GM10266 (cell line): ENCODE data around the gene SLC47A2.
"Not testable (repeated sequence)": the region's sequence is repeated elsewhere in the genome, so short reads cannot be mapped to it uniquely, and the experiment has no call there.

Experiments
- DNase-seq: peaks from one replicate; pipeline ENCODE4 v3.0.0; 2012; ENCODE audit errors: extremely low spot score
- TF ChIP-seq, protein P1 (sequence below): IDR thresholded peaks from 2 replicates; pipeline ENCODE4 v1.5.1; 2012; ENCODE audit warnings: mild to moderate bottlenecking, low read depth; ENCODE audit not compliant: control insufficient read depth, insufficient read depth; ENCODE audit errors: missing control alignments

The SLC47A2 gene

DNA sequence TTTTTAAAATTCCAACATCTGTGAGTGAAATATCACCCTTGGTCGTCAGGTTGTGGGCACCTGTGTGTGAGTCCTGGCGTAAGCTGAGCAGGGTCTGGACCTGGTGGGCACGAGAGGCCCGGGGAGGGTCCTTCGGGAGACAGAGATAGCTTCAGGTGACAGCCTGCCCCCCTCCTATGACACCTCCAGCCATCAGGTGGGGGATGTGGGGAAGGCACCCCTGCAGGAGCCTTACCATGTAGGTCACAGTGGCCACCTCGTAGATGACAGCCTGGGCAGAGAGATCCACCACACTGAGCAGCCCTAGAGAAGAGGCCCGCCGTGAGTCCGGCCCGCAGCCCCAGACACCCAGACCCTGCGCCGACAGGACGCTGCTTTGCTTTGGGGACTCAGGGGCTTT is 11.2 kb downstream of the SLC47A2 start:
- TF ChIP-seq, protein P1, sequence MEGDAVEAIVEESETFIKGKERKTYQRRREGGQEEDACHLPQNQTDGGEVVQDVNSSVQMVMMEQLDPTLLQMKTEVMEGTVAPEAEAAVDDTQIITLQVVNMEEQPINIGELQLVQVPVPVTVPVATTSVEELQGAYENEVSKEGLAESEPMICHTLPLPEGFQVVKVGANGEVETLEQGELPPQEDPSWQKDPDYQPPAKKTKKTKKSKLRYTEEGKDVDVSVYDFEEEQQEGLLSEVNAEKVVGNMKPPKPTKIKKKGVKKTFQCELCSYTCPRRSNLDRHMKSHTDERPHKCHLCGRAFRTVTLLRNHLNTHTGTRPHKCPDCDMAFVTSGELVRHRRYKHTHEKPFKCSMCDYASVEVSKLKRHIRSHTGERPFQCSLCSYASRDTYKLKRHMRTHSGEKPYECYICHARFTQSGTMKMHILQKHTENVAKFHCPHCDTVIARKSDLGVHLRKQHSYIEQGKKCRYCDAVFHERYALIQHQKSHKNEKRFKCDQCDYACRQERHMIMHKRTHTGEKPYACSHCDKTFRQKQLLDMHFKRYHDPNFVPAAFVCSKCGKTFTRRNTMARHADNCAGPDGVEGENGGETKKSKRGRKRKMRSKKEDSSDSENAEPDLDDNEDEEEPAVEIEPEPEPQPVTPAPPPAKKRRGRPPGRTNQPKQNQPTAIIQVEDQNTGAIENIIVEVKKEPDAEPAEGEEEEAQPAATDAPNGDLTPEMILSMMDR: no peak
- DNase-seq: peak; percentile 4

DNA sequence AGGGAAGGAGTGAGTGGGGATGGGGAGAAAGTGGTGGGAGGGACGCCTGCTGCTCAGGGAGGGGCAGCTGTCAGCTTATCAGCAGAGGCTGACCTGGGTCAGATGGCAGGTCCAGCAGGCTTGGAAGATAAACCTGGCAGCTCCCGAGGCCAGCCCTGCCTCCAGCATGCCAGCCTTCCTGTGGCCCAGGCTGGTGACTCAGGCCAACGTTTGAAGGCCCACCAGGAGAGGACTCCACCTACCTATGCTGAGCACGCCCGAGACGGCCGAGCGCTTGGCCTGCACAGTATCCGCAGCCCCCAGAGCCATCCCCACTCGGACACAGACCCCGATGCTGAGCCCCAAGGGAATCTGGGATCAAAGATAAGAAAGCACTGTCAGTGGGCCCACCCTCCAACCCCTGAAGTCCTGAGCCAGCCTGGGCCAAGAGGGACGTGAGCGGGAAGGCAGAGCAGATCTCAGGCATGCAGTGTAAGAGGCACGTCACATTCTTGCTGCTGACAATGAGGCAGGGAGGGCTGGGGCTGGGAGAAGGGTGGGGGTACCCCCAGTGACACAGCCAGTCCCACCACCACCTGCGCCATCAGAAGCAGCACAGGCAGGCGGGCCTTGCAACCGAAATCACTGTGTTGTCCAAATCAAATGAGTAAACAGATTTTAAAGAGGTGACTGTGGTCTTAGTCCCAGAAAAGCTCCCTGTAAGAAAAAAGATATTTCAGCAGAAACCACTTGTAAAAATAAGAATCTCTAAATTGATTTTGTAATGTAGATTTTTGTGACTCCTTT is 12.4 kb downstream of the SLC47A2 start:
- DNase-seq: peak; percentile 9
- TF ChIP-seq, protein P1: no peak

DNA sequence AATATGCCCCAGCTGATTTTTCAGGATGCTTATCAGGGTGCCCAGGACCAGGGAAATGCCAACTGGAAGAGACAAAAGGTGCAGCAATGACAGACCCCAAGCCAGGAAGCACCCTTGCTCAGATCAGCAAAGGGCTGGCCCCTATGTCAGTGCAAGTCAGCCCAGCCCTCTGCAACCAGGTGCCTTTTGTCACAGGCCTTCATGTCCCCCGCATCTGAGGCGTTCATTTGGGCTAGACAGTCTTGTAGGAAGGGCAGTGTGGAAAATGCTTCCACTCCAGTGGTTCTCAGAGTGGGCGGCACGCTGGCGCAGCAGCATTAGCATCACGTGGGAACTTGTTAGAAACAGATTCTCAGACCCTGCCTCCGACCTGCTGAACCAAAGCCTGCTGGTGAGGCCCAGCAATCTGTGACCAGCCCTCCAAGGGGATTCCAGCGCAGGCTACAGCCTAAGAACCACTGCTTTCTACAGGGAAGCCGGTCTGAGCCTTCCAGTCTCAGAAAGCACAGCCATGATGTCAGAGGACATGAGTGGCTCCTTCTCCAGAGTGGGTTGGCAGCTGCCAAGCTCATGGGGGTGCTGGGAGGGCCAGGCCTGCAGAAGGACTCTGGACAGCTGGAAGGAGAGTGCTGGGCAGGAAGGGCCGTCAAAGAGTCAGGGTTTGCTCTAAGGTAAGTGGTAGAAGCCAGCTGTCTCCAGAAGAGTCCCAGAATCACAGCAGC is 13.1 kb downstream of the SLC47A2 start:
- peak; percentile 17 for DNase-seq
- TF ChIP-seq, protein P1: no peak

DNA sequence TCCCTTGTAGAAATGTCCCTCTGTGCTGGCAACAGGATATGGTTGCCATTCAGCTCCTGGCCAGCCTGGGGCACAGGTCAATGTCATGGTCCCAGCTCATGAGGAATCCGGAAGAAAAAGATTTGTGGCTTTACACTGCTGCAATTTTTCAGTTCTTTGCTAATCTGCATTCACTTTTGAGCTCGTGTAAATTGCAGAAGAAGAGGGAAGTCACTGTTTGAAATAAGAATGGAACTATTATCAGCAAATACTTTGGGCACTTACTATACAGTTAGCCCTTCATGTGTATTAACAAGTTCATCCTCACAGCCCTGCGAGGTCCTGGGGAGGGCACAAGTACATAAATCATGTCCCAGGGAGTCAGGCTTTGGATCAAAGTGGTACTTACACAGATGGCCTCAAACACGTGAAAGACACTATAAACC is 14.2 kb downstream of the SLC47A2 start:
- TF ChIP-seq, protein P1: no peak
- no peak for DNase-seq

DNA sequence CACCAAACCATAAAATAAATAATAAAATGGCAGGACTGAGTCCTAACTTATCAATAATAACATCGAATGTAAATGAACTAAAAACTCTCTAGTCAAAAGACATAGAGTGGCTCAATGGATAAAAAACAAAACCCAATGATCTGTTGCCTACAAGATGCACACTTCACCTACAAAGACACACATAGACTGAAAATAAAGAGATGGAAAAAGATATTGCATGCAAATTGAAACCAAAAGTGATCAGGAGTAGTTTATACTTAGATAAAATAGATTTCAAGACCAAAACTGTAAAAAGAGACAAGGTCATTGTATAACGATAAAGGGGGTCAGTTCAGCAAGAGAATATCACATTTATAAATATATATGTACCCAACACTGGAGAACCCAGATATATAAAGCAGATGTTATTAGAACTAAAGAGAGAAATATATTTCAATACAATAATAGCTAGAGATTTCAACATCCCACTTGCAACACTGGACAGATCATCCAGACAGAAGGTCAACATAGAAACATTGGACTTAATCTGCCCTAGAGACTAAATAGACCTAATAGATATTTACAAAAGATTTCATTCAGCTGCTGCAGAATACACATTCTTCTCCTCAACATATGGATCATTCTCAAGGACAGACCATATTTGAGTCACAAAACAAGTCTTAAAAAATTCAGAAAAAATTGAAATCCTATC is 29.8 kb downstream of the SLC47A2 start:
- DNase-seq: no peak
- TF ChIP-seq, protein P1: no peak

DNA sequence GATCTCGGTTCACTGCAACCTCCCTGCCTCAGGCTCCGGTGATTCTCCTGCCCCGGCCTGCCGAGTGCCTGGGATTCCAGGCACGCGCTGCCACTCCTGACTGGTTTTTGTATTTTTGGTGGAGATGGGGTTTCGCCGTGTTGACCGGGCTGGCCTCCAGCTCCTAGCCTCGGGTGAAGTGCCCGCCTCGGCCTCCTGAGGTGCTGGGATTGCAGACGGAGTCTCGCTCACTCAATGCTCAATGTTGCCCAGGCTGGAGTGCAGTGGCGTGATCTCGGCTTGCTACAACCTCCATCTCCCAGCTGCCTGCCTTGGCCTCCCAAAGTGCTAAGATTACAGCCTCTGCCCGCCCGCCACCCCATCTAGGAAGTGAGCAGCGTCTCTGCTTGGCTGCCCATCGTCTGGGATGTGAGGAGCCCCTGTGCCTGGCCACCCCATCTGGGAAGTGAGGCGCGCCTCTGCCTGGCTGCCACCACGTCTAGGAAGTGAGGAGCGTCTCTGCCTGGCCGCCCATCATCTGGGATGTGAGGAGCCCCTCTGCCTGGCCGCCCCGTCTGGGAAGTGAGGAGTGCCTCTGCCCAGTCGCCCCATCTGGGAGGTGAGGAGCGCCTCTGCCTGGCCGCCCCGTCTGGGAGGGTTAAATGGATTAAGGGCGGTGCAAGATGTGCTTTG is 31.3 kb downstream of the SLC47A2 start:
- not testable (repeated sequence) for DNase-seq

DNA sequence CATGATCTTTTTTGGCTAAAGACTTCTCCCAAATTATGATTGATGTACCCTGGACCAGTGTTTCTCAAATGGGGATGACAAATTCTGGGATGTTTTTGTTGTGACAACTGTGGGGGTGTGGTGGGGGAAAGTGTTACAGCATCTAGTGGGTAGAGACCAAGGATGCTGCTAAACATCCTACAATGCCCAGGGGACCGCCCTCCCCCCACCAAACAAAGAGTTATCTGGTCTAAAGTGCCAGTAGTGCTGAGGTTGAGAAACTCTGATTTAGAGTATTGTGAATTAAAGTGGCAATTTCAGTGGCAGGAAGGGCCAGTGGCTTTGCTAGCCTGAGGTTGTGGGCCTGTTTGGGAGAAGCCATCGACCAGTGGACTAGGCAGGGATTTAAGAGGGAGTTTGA is 33.3 kb downstream of the SLC47A2 start:
- TF ChIP-seq, protein P1: no peak
- DNase-seq: no peak
